Neuronal stem cell (in vitro differentiated cells): ENCODE results near the gene TNP2.

Experiments
- DNase-seq: peaks from one replicate; pipeline ENCODE4 v3.0.0-alpha.2; 2013; ENCODE audit warnings: low spot score
- H2AFZ ChIP-seq: one replicate; pipeline ENCODE4 v1.6.1; 2013; ENCODE audit warnings: mild to moderate bottlenecking, low read length, inconsistent platforms
- H2AK5ac ChIP-seq: 2 replicates; pipeline ENCODE4 v1.6.1; 2013; ENCODE audit warnings: low read depth, mild to moderate bottlenecking, inconsistent platforms, low read length, moderate library complexity, mixed read lengths
- H2BK120ac ChIP-seq: 2 replicates; pipeline ENCODE4 v1.6.1; 2013; ENCODE audit warnings: low read depth, mild to moderate bottlenecking, inconsistent platforms, low read length, moderate library complexity, mixed read lengths
- H2BK12ac ChIP-seq: one replicate; pipeline ENCODE4 v1.6.1; 2013; ENCODE audit warnings: low read length, inconsistent platforms
- H2BK15ac ChIP-seq: 2 replicates; pipeline ENCODE4 v1.6.1; 2013; ENCODE audit warnings: mild to moderate bottlenecking, low read length, inconsistent platforms, mixed read lengths
- H2BK5ac ChIP-seq: one replicate; pipeline ENCODE4 v1.6.1; 2013; ENCODE audit warnings: inconsistent platforms, mild to moderate bottlenecking, low read length, moderate library complexity
- H3K14ac ChIP-seq: one replicate; pipeline ENCODE4 v1.6.1; 2013; ENCODE audit warnings: low read length, inconsistent platforms
- H3K18ac ChIP-seq: 2 replicates; pipeline ENCODE4 v1.6.1; 2013; ENCODE audit warnings: low read length, inconsistent platforms
- H3K23ac ChIP-seq: 2 replicates; pipeline ENCODE4 v1.6.1; 2013; ENCODE audit warnings: low read depth, mild to moderate bottlenecking, mixed read lengths, low read length, inconsistent platforms; ENCODE audit not compliant: poor library complexity
- H3K27ac ChIP-seq: replicated peaks from 3 replicates; pipeline ENCODE4 v1.5.1; 2013; ENCODE audit warnings: low read length, inconsistent platforms
- H3K27me3 ChIP-seq, 3 experiments: 2 replicates each; pipeline ENCODE4 v1.6.1; 2013; ENCODE audit warnings: low read length in 3 of 3, mild to moderate bottlenecking in 2 of 3, inconsistent platforms in 1 of 3, low read depth in 1 of 3, mixed read lengths in 1 of 3, moderate library complexity in 1 of 3; ENCODE audit not compliant: control insufficient read depth in 3 of 3, insufficient read depth in 3 of 3
- H3K36me3 ChIP-seq, 2 donors: replicated peaks in 1 of 2; 2 replicates each; pipeline ENCODE4 v1.6.1; 2013; ENCODE audit warnings: low read length in 2 of 2; ENCODE audit not compliant: control insufficient read depth in 2 of 2, insufficient read depth in 2 of 2
- H3K4ac ChIP-seq: 2 replicates; pipeline ENCODE4 v1.6.1; 2013; ENCODE audit warnings: inconsistent platforms, mild to moderate bottlenecking, low read length, moderate library complexity
- H3K4me1 ChIP-seq, 2 donors: 1 replicate in 1 of 2; 2 replicates in 1 of 2; pipeline ENCODE4 v1.6.1; 2013; ENCODE audit warnings: low read length in 2 of 2, low read depth in 1 of 2; ENCODE audit not compliant: control insufficient read depth in 2 of 2, insufficient read depth in 1 of 2
- H3K4me2 ChIP-seq: one replicate; pipeline ENCODE4 v1.6.1; 2013; ENCODE audit warnings: mild to moderate bottlenecking, low read length, inconsistent platforms; ENCODE audit not compliant: insufficient read depth, poor library complexity, severe bottlenecking
- H3K4me3 ChIP-seq, 2 donors: 2 replicates each; pipeline ENCODE4 v1.5.1; 2013; ENCODE audit warnings: low read length in 2 of 2, mild to moderate bottlenecking in 2 of 2, inconsistent platforms in 1 of 2, moderate library complexity in 1 of 2
- H3K79me1 ChIP-seq: one replicate; pipeline ENCODE4 v1.6.1; 2013; ENCODE audit warnings: low read depth, mild to moderate bottlenecking, inconsistent platforms, low read length, moderate library complexity
- H3K9ac ChIP-seq: one replicate; pipeline ENCODE4 v1.6.1; 2013; ENCODE audit warnings: mild to moderate bottlenecking, low read depth, low read length, inconsistent platforms; ENCODE audit not compliant: poor library complexity
- H3K9me3 ChIP-seq, 2 donors: replicated peaks in 1 of 2; 2 replicates each; pipeline versions ENCODE3 to v1.6.1; 2013; ENCODE audit warnings: low read length in 2 of 2, mild to moderate bottlenecking in 2 of 2, inconsistent platforms in 1 of 2, low read depth in 1 of 2, mixed read lengths in 1 of 2, moderate library complexity in 1 of 2; ENCODE audit not compliant: control insufficient read depth in 2 of 2, insufficient read depth in 1 of 2
- H4K8ac ChIP-seq: one replicate; pipeline ENCODE4 v1.6.1; 2013; ENCODE audit warnings: low read depth, mild to moderate bottlenecking, inconsistent platforms, low read length, moderate library complexity
- H4K91ac ChIP-seq: one replicate; pipeline ENCODE4 v1.6.1; 2013; ENCODE audit warnings: low read length, low read depth, mild to moderate bottlenecking, inconsistent platforms; ENCODE audit not compliant: poor library complexity
- WGBS, 2 donors: extraction: QIAGEN DNeasy Blood & Tissue Kit; methylation state at CpG; one replicate each; pipeline ENCODE4 v1.1.7; 2013; ENCODE audit warnings: missing lambda C conversion rate in 2 of 2, mixed read lengths in 1 of 2; ENCODE audit not compliant: insufficient read length in 2 of 2, insufficient replicate concordance in 1 of 2; ENCODE audit errors: extremely low coverage in 2 of 2; 5-methylcytosine and 5-hydroxymethylcytosine counted together

The TNP2 gene

GRCh38 chr16:11250091-11250785, 18.9 kb downstream of the TNP2 start:
- Histone ChIP-seq H2AFZ (no peak overlapping the region), H2BK12ac (no peak overlapping the region), H2AK5ac (peak overlapping the region; percentile 85), H2BK120ac (no peak overlapping the region), H2BK5ac (no peak overlapping the region), H3K9ac (no peak overlapping the region), H3K9me3 (no peaks in the 10 kb centered on the region), H4K91ac (no peak overlapping the region), H3K79me1 (no peaks in the 10 kb centered on the region), H3K4me1 (peaks cover under 1 to 3% of the 10 kb centered on the region in 2 donors), H3K4ac (no peak overlapping the region), H3K23ac (no peak overlapping the region), H3K4me3 (no peak overlapping the region), H4K8ac (no peak overlapping the region), H3K27me3 (peaks cover 0 to 12% (median 0%) of the 10 kb centered on the region in 3 experiments), H3K18ac (peak overlapping the region; percentile 75), H3K36me3 (peaks cover 0 to 18% of the 10 kb centered on the region in 2 donors), H3K27ac (no peak overlapping the region), H3K14ac (no peak overlapping the region), H3K4me2 (no peak overlapping the region), H2BK15ac (no peak overlapping the region)
- no CpG with 5 or more reads among the region's 16 CpGs for WGBS, 2 donors
- no peak for DNase-seq

DNA sequence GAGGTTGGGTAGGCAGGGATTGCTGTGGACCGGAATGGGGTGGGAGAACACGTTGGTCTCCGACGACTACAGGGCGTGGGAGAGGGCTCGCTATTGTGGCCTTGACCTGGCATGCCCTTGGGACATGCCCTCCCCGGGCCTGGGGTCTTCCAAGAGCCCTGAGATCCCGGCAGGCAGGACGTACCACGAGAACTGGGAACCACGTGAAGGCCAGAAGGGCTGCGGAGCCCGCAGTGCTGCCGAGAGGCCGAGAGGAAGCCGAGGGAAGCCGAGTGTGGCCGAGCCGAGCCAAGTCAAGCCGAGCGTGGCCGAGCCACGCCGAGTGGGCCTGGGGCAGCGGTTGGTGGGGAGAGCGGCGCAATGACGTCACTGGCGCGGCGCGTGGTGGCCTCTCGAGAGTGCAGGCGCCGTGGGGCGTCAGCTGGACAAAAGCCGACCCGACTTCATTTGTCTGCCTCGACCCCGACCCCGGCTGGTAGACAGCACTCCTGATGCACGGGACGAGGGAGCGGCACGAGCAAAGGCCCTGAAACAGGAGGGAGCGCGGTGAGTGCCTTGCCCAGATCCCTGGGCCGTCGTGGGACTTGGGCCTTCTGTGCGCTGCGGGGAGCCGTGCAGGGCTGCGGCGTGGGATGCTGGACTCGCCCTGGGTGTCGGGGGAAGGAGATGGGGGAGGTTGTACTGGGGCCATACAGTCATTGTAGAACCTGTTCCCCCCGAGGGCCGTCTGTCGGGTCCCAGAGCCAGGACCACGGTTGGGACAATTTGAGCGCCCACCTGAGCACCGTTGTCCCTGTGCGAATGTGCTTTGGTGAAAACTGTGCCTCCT, 19.7 kb downstream of the TNP2 start:
- H3K14ac ChIP-seq = no peak overlapping the region
- peak overlapping the region; percentile 33 for H3K9ac ChIP-seq
- H3K79me1 ChIP-seq = no peaks in the 10 kb centered on the region
- no peak overlapping the region for H3K4me2 ChIP-seq
- peak overlapping the region; percentile 85 for H2AK5ac ChIP-seq
- no peak overlapping the region for H2BK5ac ChIP-seq
- H3K9me3 ChIP-seq = no peaks in the 10 kb centered on the region
- peak overlapping the region; percentile 48 for H3K18ac ChIP-seq
- H3K4me3 ChIP-seq = no peak overlapping the region
- H2BK12ac ChIP-seq = no peak overlapping the region
- H3K27ac ChIP-seq = no peak overlapping the region
- no peak overlapping the region for H2BK120ac ChIP-seq
- H4K91ac ChIP-seq = no peak overlapping the region
- peak overlapping the region; percentile 66 for H3K4ac ChIP-seq
- no peak overlapping the region for H4K8ac ChIP-seq
- no peak for DNase-seq
- H2BK15ac ChIP-seq = no peak overlapping the region
- peaks cover 0 to under 1% of the 10 kb centered on the region in 2 donors for H3K4me1 ChIP-seq
- H3K23ac ChIP-seq = peak overlapping the region; percentile 45
- no peak overlapping the region for H2AFZ ChIP-seq
- peaks cover 0 to 18% of the 10 kb centered on the region in 2 donors for H3K36me3 ChIP-seq
- H3K27me3 ChIP-seq = peaks cover 0 to 4% (median 0%) of the 10 kb centered on the region in 3 experiments
- whole genome bisulfite sequencing, 2 donors = no CpG with 5 or more reads among the region's 63 CpGs

DNA sequence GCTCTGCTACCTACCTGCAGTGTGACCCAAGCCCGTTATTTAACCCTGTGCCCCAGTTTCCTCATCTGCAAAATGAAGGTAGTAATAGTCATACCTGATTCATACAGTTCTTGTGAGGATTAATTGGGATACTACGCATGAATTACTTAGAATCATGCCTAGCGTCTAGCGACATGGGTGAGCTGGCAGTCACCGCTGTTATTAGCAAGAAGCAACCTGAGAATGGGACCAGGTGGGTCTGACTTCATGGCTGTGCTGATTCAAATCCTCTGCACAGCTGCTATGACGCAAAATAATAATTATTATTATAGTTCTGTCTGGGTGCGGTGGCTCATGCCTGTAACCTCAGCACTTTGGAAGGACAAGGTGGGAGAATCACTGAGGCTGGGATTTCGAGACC, 21.0 kb downstream of the TNP2 start:
- no CpG with 5 or more reads among the region's 8 CpGs for whole genome bisulfite sequencing, 2 donors
- H3K27me3 ChIP-seq = peaks cover 0 to 3% (median 0%) of the 10 kb centered on the region in 3 experiments
- no peaks in the 10 kb centered on the region for H3K9me3 ChIP-seq
- no peak overlapping the region for H4K91ac ChIP-seq
- no peaks in the 10 kb centered on the region for H3K4me1 ChIP-seq
- H2BK5ac ChIP-seq = no peak overlapping the region
- no peak overlapping the region for H3K9ac ChIP-seq
- H2BK15ac ChIP-seq = no peak overlapping the region
- no peak overlapping the region for H3K23ac ChIP-seq
- H3K27ac ChIP-seq = no peak overlapping the region
- no peak overlapping the region for H2AK5ac ChIP-seq
- H2AFZ ChIP-seq = no peak overlapping the region
- H2BK12ac ChIP-seq = no peak overlapping the region
- H4K8ac ChIP-seq = no peak overlapping the region
- no peak for DNase-seq
- H3K18ac ChIP-seq = no peak overlapping the region
- no peaks in the 10 kb centered on the region for H3K79me1 ChIP-seq
- no peak overlapping the region for H3K14ac ChIP-seq
- peaks cover 0 to 7% of the 10 kb centered on the region in 2 donors for H3K36me3 ChIP-seq
- no peak overlapping the region for H3K4ac ChIP-seq
- H3K4me2 ChIP-seq = no peak overlapping the region
- no peak overlapping the region for H3K4me3 ChIP-seq
- H2BK120ac ChIP-seq = no peak overlapping the region

- no peak overlapping the region for H3K27ac ChIP-seq
- no peak overlapping the region for H4K91ac ChIP-seq
- peaks cover 0 to 3% (median 0%) of the 10 kb centered on the region in 3 experiments for H3K27me3 ChIP-seq
- H3K14ac ChIP-seq = no peak overlapping the region
- H3K9me3 ChIP-seq = no peaks in the 10 kb centered on the region
- no peak overlapping the region for H3K23ac ChIP-seq
- H3K4me2 ChIP-seq = no peak overlapping the region
- H3K79me1 ChIP-seq = no peaks in the 10 kb centered on the region
- H3K36me3 ChIP-seq = no peaks in the 10 kb centered on the region
- H3K9ac ChIP-seq = no peak overlapping the region
- H2BK5ac ChIP-seq = no peak overlapping the region
- H3K4me3 ChIP-seq = no peak overlapping the region
- no peak overlapping the region for H3K4ac ChIP-seq
- H4K8ac ChIP-seq = no peak overlapping the region
- no peak overlapping the region for H2BK120ac ChIP-seq
- no peak overlapping the region for H2BK15ac ChIP-seq
- H2BK12ac ChIP-seq = no peak overlapping the region
- H3K4me1 ChIP-seq = no peaks in the 10 kb centered on the region
- no peak overlapping the region for H2AK5ac ChIP-seq
- H2AFZ ChIP-seq = no peak overlapping the region
- H3K18ac ChIP-seq = no peak overlapping the region
- no peak for DNase-seq
These were observed 23.1 kb downstream of the TNP2 start for GRCh38 chr16:11245988-11246387.
